ENCODE data around the gene SELENBP1. TPM values are rescaled to one million over a fixed set of nuclear protein-coding genes. Genes with fewer than 3 reads are reported as not detected.

Gene SELENBP1
- polyA plus RNA-seq, 6 donors from 2014 or later: 0.20 to 0.53 TPM; not detected in 4

DNA sequence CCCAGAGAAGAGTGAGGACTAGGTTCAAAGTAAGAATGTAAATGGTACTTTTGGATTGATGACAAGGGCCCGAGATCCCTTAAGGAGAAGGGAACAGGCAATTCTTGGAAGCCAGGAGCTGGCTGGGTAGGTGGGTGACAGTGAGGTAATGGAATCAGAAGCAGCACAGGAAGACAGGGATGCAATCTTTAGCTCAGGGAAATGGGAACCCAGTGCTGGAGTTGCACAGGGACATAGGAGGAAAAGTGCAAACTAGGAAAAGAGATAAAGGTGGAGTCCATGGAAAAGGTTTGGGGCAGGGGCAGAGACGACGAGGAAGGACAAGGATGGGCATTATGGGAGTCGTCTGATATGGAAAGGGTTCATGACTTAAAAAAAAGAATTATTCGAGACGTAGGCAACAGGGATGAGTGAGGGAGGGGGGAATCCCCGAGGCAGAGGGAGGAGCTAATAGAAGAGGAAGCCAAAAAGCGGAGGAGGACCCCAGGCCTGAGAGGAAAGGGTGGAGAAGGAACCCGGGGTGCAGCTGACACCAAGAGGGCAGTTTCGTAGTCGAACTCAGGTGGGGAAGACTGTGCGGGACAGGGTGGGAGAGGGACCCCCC lies 45.8 kb downstream of the SELENBP1 start:
- Mint-ChIP-seq H3K4me3 (peak overlapping the region; percentile 89 to 99 (median 98)), H3K36me3 (peaks cover 7 to 9% of the 10 kb centered on the region in 2 donors), H3K9me3 (no peaks in the 10 kb centered on the region), H3K4me1 (peaks cover 40 to 52% (median 43%) of the 10 kb centered on the region in 3 donors), H3K27me3 (no peaks in the 10 kb centered on the region), H3K27ac (peak overlapping the region; percentile 74 to 99 (median 96))
- DNase-seq (peak; percentile 58), ATAC-seq (ENCODE audit: low read depth in 2 of 2) (peak; percentile 58 to 62)

DNA sequence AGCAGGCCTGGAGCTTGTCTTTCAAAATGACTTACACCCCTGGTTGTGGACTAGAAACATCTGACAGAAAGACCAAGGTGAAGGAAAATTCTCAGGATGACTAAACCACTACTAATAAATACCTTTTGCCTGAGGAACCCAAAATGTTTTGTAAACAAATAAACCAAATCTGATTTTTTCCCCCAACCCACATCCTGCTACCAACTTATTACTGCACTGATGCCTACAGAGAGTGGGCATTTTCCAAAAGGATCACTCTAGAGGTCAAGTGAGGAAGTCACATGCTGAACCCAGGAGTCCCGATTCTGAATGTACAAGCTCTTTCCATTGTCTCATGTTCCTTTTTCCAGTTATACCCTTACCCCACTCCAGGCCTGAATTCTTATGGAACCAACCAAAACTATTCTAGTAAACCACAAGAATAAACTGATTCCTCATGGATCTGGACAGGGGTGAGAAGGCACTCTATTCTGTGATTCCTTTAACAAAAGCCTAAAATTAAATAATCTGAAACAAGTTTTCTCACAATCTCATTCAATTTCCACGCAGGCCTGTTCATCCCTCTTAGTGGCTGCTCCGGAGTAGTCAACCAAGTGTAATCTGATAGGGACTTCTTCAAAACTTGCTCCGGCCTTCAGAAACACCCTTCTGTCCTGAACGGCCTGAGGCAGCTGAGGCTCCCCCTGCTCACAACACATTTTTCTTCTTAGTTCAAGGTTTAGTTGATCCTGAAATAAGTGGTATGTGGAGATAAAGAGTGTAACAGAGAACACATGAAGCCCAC lies 46.7 kb downstream of the SELENBP1 start:
- Mint-ChIP-seq H3K4me1 (peaks cover 42 to 55% (median 45%) of the 10 kb centered on the region in 3 donors), H3K27me3 (no peaks in the 10 kb centered on the region), H3K4me3 (peak overlapping the region; percentile 89 to 99 (median 98)), H3K9me3 (no peaks in the 10 kb centered on the region), H3K27ac (peak overlapping the region; percentile 67 to 99 (median 95)), H3K36me3 (peaks cover 8 to 9% of the 10 kb centered on the region in 2 donors)
- ATAC-seq (ENCODE audit: low read depth in 2 of 2): no peak
- no peak for DNase-seq

DNA sequence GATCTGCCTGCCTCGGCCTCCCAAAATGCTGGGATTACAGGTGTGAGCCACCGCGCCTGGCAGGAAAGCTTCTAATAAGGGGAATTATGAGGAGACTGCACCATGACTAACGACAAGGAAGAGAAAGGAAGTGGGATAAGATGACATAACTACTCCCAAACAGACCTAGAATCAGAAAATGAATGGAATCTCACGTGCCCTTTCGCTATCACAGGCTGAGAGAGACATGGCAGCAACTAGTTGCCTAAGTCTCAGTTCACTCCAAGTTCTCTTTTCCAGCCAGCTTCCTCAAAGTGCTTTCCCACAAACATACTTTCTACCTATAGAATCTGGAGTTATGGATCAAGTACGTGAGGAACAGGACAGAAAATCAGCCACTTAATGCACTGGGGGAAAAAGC lies 47.3 kb downstream of the SELENBP1 start:
- Mint-ChIP-seq H3K27ac (peak overlapping the region in 4 of 6 donors; percentile 67 to 98 (median 86)), H3K4me1 (peaks cover 42 to 61% (median 51%) of the 10 kb centered on the region in 3 donors), H3K27me3 (no peaks in the 10 kb centered on the region), H3K4me3 (peak overlapping the region in 7 of 8 donors; percentile 42 to 99 (median 97)), H3K36me3 (peaks cover 9 to 11% of the 10 kb centered on the region in 2 donors), H3K9me3 (no peaks in the 10 kb centered on the region)
- DNase-seq (no peak), ATAC-seq (ENCODE audit: low read depth in 2 of 2) (no peak)

DNA sequence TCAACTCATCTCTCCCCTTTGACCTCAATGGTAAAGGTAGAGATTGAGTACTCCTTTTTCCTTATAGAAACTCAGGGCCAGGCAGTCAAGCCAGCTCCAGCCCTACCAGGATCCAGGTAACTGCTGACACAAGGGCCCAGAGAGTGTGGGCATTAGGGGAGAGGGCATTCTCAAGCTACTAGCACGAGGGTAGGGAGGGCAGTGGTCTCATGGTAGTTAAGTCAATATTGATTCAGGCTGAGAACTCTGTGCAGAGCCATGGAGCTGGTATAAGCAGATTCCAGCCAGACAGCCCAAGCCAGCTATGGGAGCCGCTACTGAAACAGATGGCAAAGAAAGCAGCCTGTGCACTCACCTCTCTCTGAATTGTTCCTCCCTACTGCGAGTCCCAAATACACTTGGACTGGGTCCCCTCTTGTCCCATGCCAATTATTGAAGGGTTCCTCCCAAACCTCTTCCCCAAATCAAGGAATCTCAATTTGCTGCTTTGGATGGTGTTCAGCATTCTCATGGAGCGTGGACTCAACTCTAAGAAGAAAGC lies 48.0 kb downstream of the SELENBP1 start:
- no peaks in the 10 kb centered on the region for H3K9me3 Mint-ChIP-seq
- peaks cover 9 to 11% of the 10 kb centered on the region in 2 donors for H3K36me3 Mint-ChIP-seq
- H3K27me3 Mint-ChIP-seq: no peaks in the 10 kb centered on the region
- peak overlapping the region in 1 of 6 donors; percentile 84 for H3K27ac Mint-ChIP-seq
- DNase-seq (no peak), ATAC-seq (ENCODE audit: low read depth in 2 of 2) (no peak)
- peak overlapping the region in 2 of 8 donors; percentile 47 to 97 for H3K4me3 Mint-ChIP-seq
- H3K4me1 Mint-ChIP-seq: peaks cover 42 to 67% (median 52%) of the 10 kb centered on the region in 3 donors

DNA sequence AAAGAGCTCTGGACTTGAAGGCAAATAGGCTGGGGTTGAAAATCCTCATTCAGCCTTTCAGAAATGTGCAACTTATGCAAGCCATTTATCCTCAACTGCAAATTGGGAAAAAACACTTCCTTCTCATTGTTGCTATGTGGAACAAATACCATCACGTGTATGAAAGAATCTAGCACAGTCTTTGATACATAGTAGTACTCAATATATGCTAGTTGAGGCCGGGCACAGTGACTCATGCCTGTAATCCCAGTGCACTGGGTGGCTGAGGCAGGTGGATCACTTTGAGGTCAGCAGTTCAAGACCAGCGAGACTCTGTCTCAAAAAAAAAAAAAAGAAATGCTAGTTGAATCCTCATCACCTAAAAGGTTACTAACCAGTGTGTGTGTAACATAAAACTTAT lies 53.5 kb downstream of the SELENBP1 start:
- Mint-ChIP-seq H3K27me3 (no peaks in the 10 kb centered on the region), H3K4me1 (peaks cover 19 to 34% (median 27%) of the 10 kb centered on the region in 3 donors), H3K9me3 (no peaks in the 10 kb centered on the region), H3K27ac (no peak overlapping the region), H3K4me3 (no peak overlapping the region), H3K36me3 (peaks cover 0 to 11% of the 10 kb centered on the region in 2 donors)
- ATAC-seq (ENCODE audit: low read depth in 2 of 2) (no peak), DNase-seq (no peak)

DNA sequence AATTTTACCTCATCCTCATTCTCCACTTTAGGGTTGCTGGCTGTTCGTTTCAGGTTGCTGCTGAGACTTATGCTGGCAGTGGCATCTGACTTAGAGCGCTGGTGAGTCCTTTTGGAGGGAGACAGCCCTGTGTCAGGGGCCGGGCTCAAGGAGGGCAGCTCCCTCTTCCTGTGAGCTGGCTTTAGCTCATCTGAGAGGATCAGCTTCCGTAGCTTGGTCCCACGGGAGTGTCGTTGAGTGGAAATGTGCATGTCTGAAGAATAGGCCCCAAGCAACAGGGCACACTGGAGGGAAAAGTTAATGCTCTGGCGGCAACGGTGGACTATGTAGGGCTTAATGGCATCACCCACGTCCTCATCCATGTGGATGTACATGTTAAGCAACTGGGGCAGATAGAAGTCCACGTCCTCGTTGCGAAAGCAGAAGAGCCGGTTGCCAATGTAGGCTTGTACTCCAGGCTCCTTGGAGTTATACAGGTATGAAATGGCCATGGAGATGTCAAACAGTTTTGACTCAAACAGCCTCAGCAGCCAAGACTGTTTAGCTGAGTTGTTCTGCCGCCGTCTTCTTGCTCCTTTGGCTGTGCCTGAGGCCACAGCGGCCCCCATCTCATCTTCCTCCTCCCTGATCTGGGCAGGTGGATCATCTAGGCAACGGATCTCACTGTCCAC lies 56.8 kb downstream of the SELENBP1 start:
- DNase-seq: no peak
- H3K36me3 Mint-ChIP-seq: peaks cover 0 to 27% of the 10 kb centered on the region in 2 donors

More for the DNA sequence above, 56.8 kb downstream of the SELENBP1 start:
- H3K4me1 Mint-ChIP-seq: peaks cover 22 to 32% (median 27%) of the 10 kb centered on the region in 3 donors
- H3K27ac Mint-ChIP-seq: peak overlapping the region in 1 of 6 donors; percentile 76
- no peaks in the 10 kb centered on the region for H3K9me3 Mint-ChIP-seq
- H3K4me3 Mint-ChIP-seq: no peak overlapping the region
- ATAC-seq (ENCODE audit: low read depth in 2 of 2): no peak
- H3K27me3 Mint-ChIP-seq: no peaks in the 10 kb centered on the region

Other genes with a start within 250 kb of the SELENBP1 start
- gene SEMA6C, start 226.1 kb downstream of the SELENBP1 start, polyA plus RNA-seq (ENCODE audit: low read depth in 6 of 6): not detected
- 10 to 100 TPM in 2 of 6 donors, 1 to 10 TPM in 3, not detected in 1; 5.0 to 15.6 (median 8.3) TPM for gene TNFAIP8L2, start 216.1 kb downstream of the SELENBP1 start, polyA plus RNA-seq (ENCODE audit: low read depth in 6 of 6)
- 1 to 10 TPM in 1 of 6 donors, under 1 TPM in 4, not detected in 1; 0.25 to 1.1 (median 0.60) TPM for gene LYSMD1, start 206.8 kb downstream of the SELENBP1 start, polyA plus RNA-seq (ENCODE audit: low read depth in 6 of 6)
- gene SCNM1, start 206.6 kb downstream of the SELENBP1 start, polyA plus RNA-seq (ENCODE audit: low read depth in 6 of 6): 10 to 100 TPM; 62.2 to 96.1 (median 71.2) TPM
- gene TMOD4, start 196.7 kb downstream of the SELENBP1 start, polyA plus RNA-seq (ENCODE audit: low read depth in 6 of 6): 1 to 10 TPM in 1 of 6 donors, under 1 TPM in 2, not detected in 3; 0.32 to 1.2 (median 0.53) TPM
- gene VPS72, start 182.5 kb downstream of the SELENBP1 start, polyA plus RNA-seq (ENCODE audit: low read depth in 6 of 6): 10 to 100 TPM; 58.1 to 81.1 (median 72.1) TPM
- 10 to 100 TPM; 17.0 to 22.9 (median 19.7) TPM for gene PIP5K1A, start 174.2 kb downstream of the SELENBP1 start, polyA plus RNA-seq (ENCODE audit: low read depth in 6 of 6)
- 100 to 1,000 TPM; 253 to 417 (median 291) TPM for gene PSMD4, start 118.0 kb downstream of the SELENBP1 start, polyA plus RNA-seq (ENCODE audit: low read depth in 6 of 6)
- 1 to 10 TPM in 4 of 6 donors, under 1 TPM in 2; 0.08 to 2.6 (median 1.6) TPM for gene ZNF687, start 90.4 kb downstream of the SELENBP1 start, polyA plus RNA-seq (ENCODE audit: low read depth in 6 of 6)
- 10 to 100 TPM; 35.0 to 80.3 (median 61.5) TPM for gene PI4KB, start 45.3 kb downstream of the SELENBP1 start, polyA plus RNA-seq (ENCODE audit: low read depth in 6 of 6)
- 100 to 1,000 TPM; 113 to 139 (median 130) TPM for gene RFX5, start 25.5 kb downstream of the SELENBP1 start, polyA plus RNA-seq (ENCODE audit: low read depth in 6 of 6)
- gene PSMB4, start 26.9 kb upstream of the SELENBP1 start, polyA plus RNA-seq (ENCODE audit: low read depth in 6 of 6): 10 to 100 TPM; 50.2 to 79.3 (median 57.7) TPM
- gene POGZ, start 86.8 kb upstream of the SELENBP1 start, polyA plus RNA-seq (ENCODE audit: low read depth in 6 of 6): 10 to 100 TPM in 1 of 6 donors, 1 to 10 TPM in 5; 2.5 to 15.0 (median 8.0) TPM
- gene CGN, start 138.7 kb upstream of the SELENBP1 start, polyA plus RNA-seq (ENCODE audit: low read depth in 6 of 6): under 1 TPM in 3 of 6 donors, not detected in 3; 0.07 to 0.43 (median 0.13) TPM
- gene TUFT1, start 167.6 kb upstream of the SELENBP1 start, polyA plus RNA-seq (ENCODE audit: low read depth in 6 of 6): 1 to 10 TPM in 4 of 6 donors, under 1 TPM in 1, not detected in 1; 0.43 to 1.6 (median 1.1) TPM
- gene SNX27, start 239.3 kb upstream of the SELENBP1 start, polyA plus RNA-seq (ENCODE audit: low read depth in 6 of 6): 10 to 100 TPM in 5 of 6 donors, 1 to 10 TPM in 1; 4.2 to 17.2 (median 13.1) TPM

Measured in naive B cell (primary cell).